ENCODE results near the gene NACC2.
"Not testable (repeated sequence)": the region's sequence is repeated elsewhere in the genome, so short reads cannot be mapped to it uniquely, and the experiment has no call there.

The NACC2 gene

GRCh38 chr9:135973277-135974219 lies 121.5 kb downstream of the NACC2 start:
- no peaks in the 10 kb centered on the region for H3K9me3 ChIP-seq (ENCODE audit: control insufficient read depth in 5 of 5, low read length in 5 of 5)
- H3K9ac ChIP-seq (ENCODE audit: low read length in 5 of 5) = peak overlapping the region in 1 of 5 donors; percentile 12
- no peak overlapping the region for H3K4me3 ChIP-seq (ENCODE audit: low read depth in 1 of 5, low read length in 5 of 5)
- peaks cover 0 to 19% (median 13%) of the 10 kb centered on the region in 5 donors for H3K27me3 ChIP-seq (ENCODE audit: control insufficient read depth in 5 of 5, insufficient read depth in 4 of 5, low read length in 5 of 5)
- H3K27ac ChIP-seq (ENCODE audit: low read depth, low read length) = no peak overlapping the region
- peaks cover 3 to 28% (median 15%) of the 10 kb centered on the region in 5 donors for H3K4me1 ChIP-seq (ENCODE audit: control insufficient read depth in 5 of 5, insufficient read depth in 5 of 5, low read length in 5 of 5)
- no peaks in the 10 kb centered on the region for H3K36me3 ChIP-seq (ENCODE audit: control insufficient read depth in 5 of 5, insufficient read depth in 5 of 5, low read length in 5 of 5)

- Histone ChIP-seq H3K27ac (ENCODE audit: low read depth, low read length) (no peak overlapping the region), H3K4me1 (ENCODE audit: control insufficient read depth in 5 of 5, insufficient read depth in 5 of 5, low read length in 5 of 5) (peaks cover 5 to 39% (median 27%) of the 10 kb centered on the region in 5 donors), H3K36me3 (ENCODE audit: control insufficient read depth in 5 of 5, insufficient read depth in 5 of 5, low read length in 5 of 5) (no peaks in the 10 kb centered on the region), H3K9ac (ENCODE audit: low read length in 5 of 5) (no peak overlapping the region), H3K4me3 (ENCODE audit: low read depth in 1 of 5, low read length in 5 of 5) (no peak overlapping the region), H3K9me3 (ENCODE audit: control insufficient read depth in 5 of 5, low read length in 5 of 5) (no peaks in the 10 kb centered on the region), H3K27me3 (ENCODE audit: control insufficient read depth in 5 of 5, insufficient read depth in 4 of 5, low read length in 5 of 5) (peaks cover 0 to 15% (median 9%) of the 10 kb centered on the region in 5 donors)
Measured at GRCh38 chr9:135971892-135972291, 123.2 kb downstream of the NACC2 start.

DNA sequence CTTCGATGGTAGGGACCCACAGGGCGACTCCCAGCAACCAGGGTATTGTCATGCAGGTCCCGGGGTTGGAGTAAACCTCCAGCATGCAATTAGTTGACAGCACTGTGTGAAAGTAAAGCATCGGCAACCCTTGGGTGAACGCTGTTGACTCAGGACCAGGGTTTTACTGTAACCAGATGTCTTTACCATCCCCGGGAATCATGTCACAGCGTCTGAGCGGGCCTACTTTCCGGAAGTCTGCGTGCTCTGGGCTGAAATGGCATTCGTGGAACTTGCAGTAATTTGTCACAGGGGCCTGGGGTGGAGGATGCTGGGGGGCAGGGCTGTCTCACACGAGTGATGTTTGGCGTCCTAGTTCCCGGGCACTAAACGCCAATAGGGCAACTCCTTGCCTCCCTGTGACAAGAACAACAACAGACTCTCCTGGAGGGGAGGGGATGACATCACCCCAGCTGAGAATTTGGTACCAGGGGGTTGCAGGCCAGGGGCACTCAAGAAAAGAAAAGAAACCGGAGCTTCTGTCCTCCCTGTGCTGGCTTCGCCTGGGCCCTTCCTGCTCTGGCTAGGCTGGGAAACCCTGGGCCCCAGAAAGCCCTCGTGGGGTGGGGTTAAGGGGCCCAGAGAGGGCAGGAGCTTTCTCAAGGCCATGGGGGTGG lies 123.8 kb downstream of the NACC2 start:
- Histone ChIP-seq H3K27me3 (ENCODE audit: control insufficient read depth in 5 of 5, insufficient read depth in 4 of 5, low read length in 5 of 5) (peaks cover 0 to 9% (median 4%) of the 10 kb centered on the region in 5 donors), H3K4me1 (ENCODE audit: control insufficient read depth in 5 of 5, insufficient read depth in 5 of 5, low read length in 5 of 5) (peaks cover 5 to 39% (median 27%) of the 10 kb centered on the region in 5 donors), H3K4me3 (ENCODE audit: low read depth in 1 of 5, low read length in 5 of 5) (no peak overlapping the region), H3K9me3 (ENCODE audit: control insufficient read depth in 5 of 5, low read length in 5 of 5) (no peaks in the 10 kb centered on the region), H3K27ac (ENCODE audit: low read depth, low read length) (no peak overlapping the region), H3K36me3 (ENCODE audit: control insufficient read depth in 5 of 5, insufficient read depth in 5 of 5, low read length in 5 of 5) (no peaks in the 10 kb centered on the region), H3K9ac (ENCODE audit: low read length in 5 of 5) (no peak overlapping the region)

DNA sequence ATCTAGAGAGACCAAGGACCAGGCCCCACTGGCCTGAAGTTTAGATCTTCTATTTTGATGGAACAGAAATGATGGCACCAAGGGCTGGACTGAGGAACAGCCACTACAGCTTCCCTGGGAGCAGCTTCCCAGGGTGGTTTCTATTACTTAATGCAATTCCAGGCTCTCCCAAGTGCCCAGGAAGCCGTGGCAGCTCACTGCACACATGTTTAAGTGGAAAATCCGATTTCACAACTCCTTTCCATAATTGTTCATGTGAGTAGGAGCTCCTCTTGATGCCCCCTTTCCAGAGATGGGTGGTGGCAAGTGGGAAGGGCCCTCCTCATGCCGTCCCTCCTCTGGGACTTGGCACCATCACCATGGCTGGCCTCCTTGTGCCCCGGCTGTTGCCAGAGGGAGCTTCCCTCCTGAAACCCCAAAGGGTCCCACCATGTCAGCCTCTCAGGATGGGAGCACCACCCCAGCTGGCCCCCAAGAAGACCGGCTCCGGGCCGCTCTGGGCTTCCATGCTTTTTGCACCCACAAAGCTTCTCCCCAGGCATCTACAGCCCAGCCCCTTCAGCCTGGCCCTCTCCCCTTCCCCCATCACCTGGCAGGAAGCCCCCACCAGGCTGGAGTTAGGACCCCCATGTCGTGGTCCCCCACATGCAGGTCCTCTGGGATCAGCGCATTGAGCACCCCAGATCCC lies 124.8 kb downstream of the NACC2 start:
- Histone ChIP-seq H3K36me3 (ENCODE audit: control insufficient read depth in 5 of 5, insufficient read depth in 5 of 5, low read length in 5 of 5) (no peaks in the 10 kb centered on the region), H3K9ac (ENCODE audit: low read length in 5 of 5) (no peak overlapping the region), H3K4me3 (ENCODE audit: low read depth in 1 of 5, low read length in 5 of 5) (no peak overlapping the region), H3K27me3 (ENCODE audit: control insufficient read depth in 5 of 5, insufficient read depth in 4 of 5, low read length in 5 of 5) (peaks cover 0 to 2% (median 0%) of the 10 kb centered on the region in 5 donors), H3K9me3 (ENCODE audit: control insufficient read depth in 5 of 5, low read length in 5 of 5) (no peaks in the 10 kb centered on the region), H3K4me1 (ENCODE audit: control insufficient read depth in 5 of 5, insufficient read depth in 5 of 5, low read length in 5 of 5) (peaks cover 5 to 39% (median 27%) of the 10 kb centered on the region in 5 donors), H3K27ac (ENCODE audit: low read depth, low read length) (no peak overlapping the region)

- Histone ChIP-seq H3K4me3 (ENCODE audit: low read depth in 1 of 5, low read length in 5 of 5) (no peak overlapping the region), H3K4me1 (ENCODE audit: control insufficient read depth in 5 of 5, insufficient read depth in 5 of 5, low read length in 5 of 5) (peaks cover 5 to 44% (median 27%) of the 10 kb centered on the region in 5 donors), H3K27me3 (ENCODE audit: control insufficient read depth in 5 of 5, insufficient read depth in 4 of 5, low read length in 5 of 5) (peaks cover 0 to 2% (median 0%) of the 10 kb centered on the region in 5 donors), H3K9ac (ENCODE audit: low read length in 5 of 5) (no peak overlapping the region), H3K9me3 (ENCODE audit: control insufficient read depth in 5 of 5, low read length in 5 of 5) (no peaks in the 10 kb centered on the region), H3K36me3 (ENCODE audit: control insufficient read depth in 5 of 5, insufficient read depth in 5 of 5, low read length in 5 of 5) (no peaks in the 10 kb centered on the region), H3K27ac (ENCODE audit: low read depth, low read length) (peak overlapping the region; percentile 30)
Measured at GRCh38 chr9:135969064-135969683, 125.9 kb downstream of the NACC2 start.

- H3K4me1 ChIP-seq (ENCODE audit: control insufficient read depth in 5 of 5, insufficient read depth in 5 of 5, low read length in 5 of 5) = peaks cover 5 to 38% (median 25%) of the 10 kb centered on the region in 5 donors
- H3K9ac ChIP-seq (ENCODE audit: low read length in 5 of 5) = no peak overlapping the region
- peak overlapping the region; percentile 30 for H3K27ac ChIP-seq (ENCODE audit: low read depth, low read length)
Measured at GRCh38 chr9:135968601-135969000, 126.5 kb downstream of the NACC2 start.

DNA sequence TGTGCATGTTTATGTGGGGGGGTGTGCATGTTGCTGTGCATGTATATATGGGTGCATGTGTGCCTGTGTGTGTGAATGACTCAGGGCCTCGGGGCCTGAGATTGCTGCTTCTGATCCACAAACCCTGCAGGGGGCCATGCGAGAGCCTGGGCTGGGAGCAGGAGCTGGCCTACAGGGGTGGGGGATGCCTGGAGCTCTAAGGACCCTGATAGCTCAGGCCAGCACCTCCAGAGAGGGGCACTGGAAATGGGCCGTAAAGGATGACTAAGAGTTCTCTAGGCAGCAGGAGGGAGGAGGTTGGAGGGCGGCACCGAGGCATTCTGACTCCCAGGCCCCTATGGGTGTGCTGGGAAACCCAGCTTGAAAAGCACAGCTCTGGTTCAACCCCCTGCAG lies 127.0 kb downstream of the NACC2 start:
- H3K4me1 ChIP-seq (ENCODE audit: control insufficient read depth in 5 of 5, insufficient read depth in 5 of 5, low read length in 5 of 5) = peaks cover 5 to 33% (median 19%) of the 10 kb centered on the region in 5 donors
- no peak overlapping the region for H3K9ac ChIP-seq (ENCODE audit: low read length in 5 of 5)
- peaks cover 0 to 2% (median 0%) of the 10 kb centered on the region in 5 donors for H3K27me3 ChIP-seq (ENCODE audit: control insufficient read depth in 5 of 5, insufficient read depth in 4 of 5, low read length in 5 of 5)
- H3K36me3 ChIP-seq (ENCODE audit: control insufficient read depth in 5 of 5, insufficient read depth in 5 of 5, low read length in 5 of 5) = no peaks in the 10 kb centered on the region
- no peak overlapping the region for H3K27ac ChIP-seq (ENCODE audit: low read depth, low read length)
- no peak overlapping the region for H3K4me3 ChIP-seq (ENCODE audit: low read depth in 1 of 5, low read length in 5 of 5)
- no peaks in the 10 kb centered on the region for H3K9me3 ChIP-seq (ENCODE audit: control insufficient read depth in 5 of 5, low read length in 5 of 5)

More at GRCh38 chr9:135968601-135969000, 126.5 kb downstream of the NACC2 start:
- no peaks in the 10 kb centered on the region for H3K9me3 ChIP-seq (ENCODE audit: control insufficient read depth in 5 of 5, low read length in 5 of 5)
- peaks cover 0 to 2% (median 0%) of the 10 kb centered on the region in 5 donors for H3K27me3 ChIP-seq (ENCODE audit: control insufficient read depth in 5 of 5, insufficient read depth in 4 of 5, low read length in 5 of 5)
- no peak overlapping the region for H3K4me3 ChIP-seq (ENCODE audit: low read depth in 1 of 5, low read length in 5 of 5)
- H3K36me3 ChIP-seq (ENCODE audit: control insufficient read depth in 5 of 5, insufficient read depth in 5 of 5, low read length in 5 of 5) = no peaks in the 10 kb centered on the region

GRCh38 chr9:135966916-135967260 lies 128.2 kb downstream of the NACC2 start:
- H3K36me3 ChIP-seq (ENCODE audit: control insufficient read depth in 5 of 5, insufficient read depth in 5 of 5, low read length in 5 of 5); H3K9me3 ChIP-seq (ENCODE audit: control insufficient read depth in 5 of 5, low read length in 5 of 5); H3K27ac ChIP-seq (ENCODE audit: low read depth, low read length); H3K27me3 ChIP-seq (ENCODE audit: control insufficient read depth in 5 of 5, insufficient read depth in 4 of 5, low read length in 5 of 5); H3K9ac ChIP-seq (ENCODE audit: low read length in 5 of 5); H3K4me3 ChIP-seq (ENCODE audit: low read depth in 1 of 5, low read length in 5 of 5): not testable (repeated sequence)
- H3K4me1 ChIP-seq (ENCODE audit: control insufficient read depth in 5 of 5, insufficient read depth in 5 of 5, low read length in 5 of 5) = peaks cover 5 to 32% (median 19%) of the 10 kb centered on the region in 5 donors

DNA sequence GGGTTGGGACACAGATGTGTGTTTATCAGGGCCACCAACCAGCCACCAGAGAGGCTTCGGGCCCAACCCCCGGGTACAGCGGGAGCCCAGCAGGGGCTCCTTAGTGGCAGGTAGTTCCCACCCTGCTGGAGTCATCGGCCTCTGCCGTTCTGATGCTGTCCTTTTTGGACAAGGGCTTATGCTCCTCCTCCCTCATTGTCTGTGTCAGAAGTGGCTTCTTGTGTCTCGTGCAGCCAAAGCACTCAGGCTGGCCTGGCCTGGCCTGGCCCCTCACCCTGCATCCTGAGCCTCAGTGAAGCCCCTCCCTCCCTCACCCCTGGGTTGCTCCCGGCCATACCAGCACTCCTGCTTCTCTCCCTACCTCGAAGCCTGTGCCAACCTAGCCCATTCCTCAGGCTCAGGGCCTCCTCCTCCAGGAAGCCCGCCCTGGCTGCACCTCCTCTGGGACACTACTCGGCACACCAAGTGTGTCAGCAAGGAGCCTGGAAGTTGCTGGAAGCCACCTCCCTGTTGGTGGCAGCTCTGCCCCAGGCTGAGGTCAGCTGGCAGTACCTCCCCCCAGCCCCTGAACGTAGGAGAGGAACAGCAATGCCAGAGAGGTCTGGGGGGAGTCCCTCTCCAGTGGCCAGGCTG lies 129.8 kb downstream of the NACC2 start:
- H3K4me1 ChIP-seq (ENCODE audit: control insufficient read depth in 5 of 5, insufficient read depth in 5 of 5, low read length in 5 of 5) = peaks cover 5 to 39% (median 28%) of the 10 kb centered on the region in 5 donors
- no peaks in the 10 kb centered on the region for H3K9me3 ChIP-seq (ENCODE audit: control insufficient read depth in 5 of 5, low read length in 5 of 5)
- H3K27ac ChIP-seq (ENCODE audit: low read depth, low read length) = no peak overlapping the region

More for the DNA sequence above, 129.8 kb downstream of the NACC2 start:
- Histone ChIP-seq H3K4me3 (ENCODE audit: low read depth in 1 of 5, low read length in 5 of 5) (no peak overlapping the region), H3K27me3 (ENCODE audit: control insufficient read depth in 5 of 5, insufficient read depth in 4 of 5, low read length in 5 of 5) (peaks cover 0 to 1% (median 0%) of the 10 kb centered on the region in 5 donors), H3K9ac (ENCODE audit: low read length in 5 of 5) (no peak overlapping the region), H3K36me3 (ENCODE audit: control insufficient read depth in 5 of 5, insufficient read depth in 5 of 5, low read length in 5 of 5) (no peaks in the 10 kb centered on the region)

All from subcutaneous abdominal adipose tissue (tissue), 5 donors.